ENCODE data around the gene EMD. TPM values are rescaled to one million over a fixed set of nuclear protein-coding genes. Genes with fewer than 3 reads are reported as not detected.

EMD gene
- total and polyA plus RNA-seq, 2 of the 13 experiments (the other 11 are each of a cell fraction or from before 2014, with no cell fraction given) = 14.5 to 14.9 TPM

DNA sequence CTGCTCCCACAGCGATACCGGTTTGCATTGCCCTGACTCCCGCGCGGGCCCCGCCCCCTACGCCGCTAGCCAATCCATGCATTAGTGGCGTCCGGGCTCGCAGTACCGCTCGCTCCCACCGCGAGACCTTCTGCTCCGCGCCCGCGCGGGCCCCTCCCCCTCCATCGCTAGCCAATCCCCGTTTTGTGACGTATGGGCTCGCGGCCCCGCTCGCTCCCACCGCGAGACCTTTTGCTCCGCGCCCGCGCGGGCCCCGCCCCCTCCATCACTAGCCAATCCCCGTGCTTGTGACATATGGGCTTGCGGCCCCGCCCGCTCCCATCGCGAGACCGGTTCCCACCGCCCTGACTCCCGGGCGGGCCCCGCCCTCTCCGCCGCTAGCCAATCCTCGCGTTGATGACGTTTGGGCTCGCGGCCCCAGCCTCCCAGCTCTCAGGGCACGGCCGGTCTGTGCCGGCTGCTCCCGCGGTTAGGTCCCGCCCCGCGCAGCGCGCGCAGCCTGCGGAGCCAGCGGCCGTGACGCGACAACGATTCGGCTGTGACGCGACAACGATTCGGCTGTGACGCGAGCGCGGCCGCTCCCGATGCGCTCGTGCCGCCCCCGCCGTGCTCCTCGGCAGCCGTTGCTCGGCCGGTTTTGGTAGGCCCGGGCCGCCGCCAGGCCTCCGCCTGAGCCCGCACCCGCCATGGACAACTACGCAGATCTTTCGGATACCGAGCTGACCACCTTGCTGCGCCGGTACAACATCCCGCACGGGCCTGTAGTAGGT, at the start of gene EMD (continued):
- TF ChIP-seq, protein P1, sequence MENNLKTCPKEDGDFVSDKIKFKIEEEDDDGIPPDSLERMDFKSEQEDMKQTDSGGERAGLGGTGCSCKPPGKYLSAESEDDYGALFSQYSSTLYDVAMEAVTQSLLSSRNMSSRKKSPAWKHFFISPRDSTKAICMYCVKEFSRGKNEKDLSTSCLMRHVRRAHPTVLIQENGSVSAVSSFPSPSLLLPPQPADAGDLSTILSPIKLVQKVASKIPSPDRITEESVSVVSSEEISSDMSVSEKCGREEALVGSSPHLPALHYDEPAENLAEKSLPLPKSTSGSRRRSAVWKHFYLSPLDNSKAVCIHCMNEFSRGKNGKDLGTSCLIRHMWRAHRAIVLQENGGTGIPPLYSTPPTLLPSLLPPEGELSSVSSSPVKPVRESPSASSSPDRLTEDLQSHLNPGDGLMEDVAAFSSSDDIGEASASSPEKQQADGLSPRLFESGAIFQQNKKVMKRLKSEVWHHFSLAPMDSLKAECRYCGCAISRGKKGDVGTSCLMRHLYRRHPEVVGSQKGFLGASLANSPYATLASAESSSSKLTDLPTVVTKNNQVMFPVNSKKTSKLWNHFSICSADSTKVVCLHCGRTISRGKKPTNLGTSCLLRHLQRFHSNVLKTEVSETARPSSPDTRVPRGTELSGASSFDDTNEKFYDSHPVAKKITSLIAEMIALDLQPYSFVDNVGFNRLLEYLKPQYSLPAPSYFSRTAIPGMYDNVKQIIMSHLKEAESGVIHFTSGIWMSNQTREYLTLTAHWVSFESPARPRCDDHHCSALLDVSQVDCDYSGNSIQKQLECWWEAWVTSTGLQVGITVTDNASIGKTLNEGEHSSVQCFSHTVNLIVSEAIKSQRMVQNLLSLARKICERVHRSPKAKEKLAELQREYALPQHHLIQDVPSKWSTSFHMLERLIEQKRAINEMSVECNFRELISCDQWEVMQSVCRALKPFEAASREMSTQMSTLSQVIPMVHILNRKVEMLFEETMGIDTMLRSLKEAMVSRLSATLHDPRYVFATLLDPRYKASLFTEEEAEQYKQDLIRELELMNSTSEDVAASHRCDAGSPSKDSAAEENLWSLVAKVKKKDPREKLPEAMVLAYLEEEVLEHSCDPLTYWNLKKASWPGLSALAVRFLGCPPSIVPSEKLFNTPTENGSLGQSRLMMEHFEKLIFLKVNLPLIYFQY (CRISPR knock-in tag; IDR thresholded peaks at IDR 0.05; ENCODE audit: borderline replicate concordance) = no peak
- TF ChIP-seq ZNF670 (CRISPR knock-in tag; IDR thresholded peaks at IDR 0.05; ENCODE audit: borderline replicate concordance) (0 out of 2 replicates have a peak, but pooled peaks have one; percentile 11), IRX3 (CRISPR knock-in tag; IDR thresholded peaks at IDR 0.05; ENCODE audit: borderline replicate concordance, low read depth) (no peak), CBFB (CRISPR knock-in tag; IDR thresholded peaks at IDR 0.05) (no peak), MXD4 (CRISPR knock-in tag; IDR thresholded peaks at IDR 0.05) (no peak), ZNF564 (CRISPR knock-in tag; IDR thresholded peaks at IDR 0.05) (no peak), ZSCAN25 (CRISPR knock-in tag; IDR thresholded peaks at IDR 0.05) (no peak), ZBTB38 (CRISPR knock-in tag; IDR thresholded peaks at IDR 0.05) (0 out of 2 replicates have a peak, but pooled peaks have one; percentile 36), TBL1XR1 (IDR thresholded peaks at IDR 0.05; ENCODE audit: borderline replicate concordance, low read length, partially characterized antibody) (no peak), CAMTA2 (CRISPR knock-in tag; IDR thresholded peaks at IDR 0.05; ENCODE audit: borderline replicate concordance) (no peak), ISL2 (CRISPR knock-in tag; IDR thresholded peaks at IDR 0.05) (no peak), ZNF44 (CRISPR knock-in tag; IDR thresholded peaks at IDR 0.05) (no peak), ZNF260 (CRISPR knock-in tag; IDR thresholded peaks at IDR 0.05; ENCODE audit: borderline replicate concordance, low read depth) (no peak), GATA4 (IDR thresholded peaks at IDR 0.05; ENCODE audit: borderline replicate concordance, low read depth) (no peak)
- TF ChIP-seq, protein P2, sequence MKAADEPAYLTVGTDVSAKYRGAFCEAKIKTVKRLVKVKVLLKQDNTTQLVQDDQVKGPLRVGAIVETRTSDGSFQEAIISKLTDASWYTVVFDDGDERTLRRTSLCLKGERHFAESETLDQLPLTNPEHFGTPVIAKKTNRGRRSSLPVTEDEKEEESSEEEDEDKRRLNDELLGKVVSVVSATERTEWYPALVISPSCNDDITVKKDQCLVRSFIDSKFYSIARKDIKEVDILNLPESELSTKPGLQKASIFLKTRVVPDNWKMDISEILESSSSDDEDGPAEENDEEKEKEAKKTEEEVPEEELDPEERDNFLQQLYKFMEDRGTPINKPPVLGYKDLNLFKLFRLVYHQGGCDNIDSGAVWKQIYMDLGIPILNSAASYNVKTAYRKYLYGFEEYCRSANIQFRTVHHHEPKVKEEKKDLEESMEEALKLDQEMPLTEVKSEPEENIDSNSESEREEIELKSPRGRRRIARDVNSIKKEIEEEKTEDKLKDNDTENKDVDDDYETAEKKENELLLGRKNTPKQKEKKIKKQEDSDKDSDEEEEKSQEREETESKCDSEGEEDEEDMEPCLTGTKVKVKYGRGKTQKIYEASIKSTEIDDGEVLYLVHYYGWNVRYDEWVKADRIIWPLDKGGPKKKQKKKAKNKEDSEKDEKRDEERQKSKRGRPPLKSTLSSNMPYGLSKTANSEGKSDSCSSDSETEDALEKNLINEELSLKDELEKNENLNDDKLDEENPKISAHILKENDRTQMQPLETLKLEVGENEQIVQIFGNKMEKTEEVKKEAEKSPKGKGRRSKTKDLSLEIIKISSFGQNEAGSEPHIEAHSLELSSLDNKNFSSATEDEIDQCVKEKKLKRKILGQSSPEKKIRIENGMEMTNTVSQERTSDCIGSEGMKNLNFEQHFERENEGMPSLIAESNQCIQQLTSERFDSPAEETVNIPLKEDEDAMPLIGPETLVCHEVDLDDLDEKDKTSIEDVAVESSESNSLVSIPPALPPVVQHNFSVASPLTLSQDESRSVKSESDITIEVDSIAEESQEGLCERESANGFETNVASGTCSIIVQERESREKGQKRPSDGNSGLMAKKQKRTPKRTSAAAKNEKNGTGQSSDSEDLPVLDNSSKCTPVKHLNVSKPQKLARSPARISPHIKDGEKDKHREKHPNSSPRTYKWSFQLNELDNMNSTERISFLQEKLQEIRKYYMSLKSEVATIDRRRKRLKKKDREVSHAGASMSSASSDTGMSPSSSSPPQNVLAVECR (CRISPR knock-in tag; IDR thresholded peaks at IDR 0.05; ENCODE audit: borderline replicate concordance) = peak; percentile 59; the same call in 1 of the 2 replicates
- TF ChIP-seq, protein P3, sequence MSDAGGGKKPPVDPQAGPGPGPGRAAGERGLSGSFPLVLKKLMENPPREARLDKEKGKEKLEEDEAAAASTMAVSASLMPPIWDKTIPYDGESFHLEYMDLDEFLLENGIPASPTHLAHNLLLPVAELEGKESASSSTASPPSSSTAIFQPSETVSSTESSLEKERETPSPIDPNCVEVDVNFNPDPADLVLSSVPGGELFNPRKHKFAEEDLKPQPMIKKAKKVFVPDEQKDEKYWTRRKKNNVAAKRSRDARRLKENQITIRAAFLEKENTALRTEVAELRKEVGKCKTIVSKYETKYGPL (CRISPR knock-in tag; IDR thresholded peaks at IDR 0.05) = no peak
- TF ChIP-seq, protein P4, sequence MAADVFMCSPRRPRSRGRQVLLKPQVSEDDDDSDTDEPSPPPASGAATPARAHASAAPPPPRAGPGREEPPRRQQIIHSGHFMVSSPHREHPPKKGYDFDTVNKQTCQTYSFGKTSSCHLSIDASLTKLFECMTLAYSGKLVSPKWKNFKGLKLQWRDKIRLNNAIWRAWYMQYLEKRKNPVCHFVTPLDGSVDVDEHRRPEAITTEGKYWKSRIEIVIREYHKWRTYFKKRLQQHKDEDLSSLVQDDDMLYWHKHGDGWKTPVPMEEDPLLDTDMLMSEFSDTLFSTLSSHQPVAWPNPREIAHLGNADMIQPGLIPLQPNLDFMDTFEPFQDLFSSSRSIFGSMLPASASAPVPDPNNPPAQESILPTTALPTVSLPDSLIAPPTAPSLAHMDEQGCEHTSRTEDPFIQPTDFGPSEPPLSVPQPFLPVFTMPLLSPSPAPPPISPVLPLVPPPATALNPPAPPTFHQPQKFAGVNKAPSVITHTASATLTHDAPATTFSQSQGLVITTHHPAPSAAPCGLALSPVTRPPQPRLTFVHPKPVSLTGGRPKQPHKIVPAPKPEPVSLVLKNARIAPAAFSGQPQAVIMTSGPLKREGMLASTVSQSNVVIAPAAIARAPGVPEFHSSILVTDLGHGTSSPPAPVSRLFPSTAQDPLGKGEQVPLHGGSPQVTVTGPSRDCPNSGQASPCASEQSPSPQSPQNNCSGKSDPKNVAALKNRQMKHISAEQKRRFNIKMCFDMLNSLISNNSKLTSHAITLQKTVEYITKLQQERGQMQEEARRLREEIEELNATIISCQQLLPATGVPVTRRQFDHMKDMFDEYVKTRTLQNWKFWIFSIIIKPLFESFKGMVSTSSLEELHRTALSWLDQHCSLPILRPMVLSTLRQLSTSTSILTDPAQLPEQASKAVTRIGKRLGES (CRISPR knock-in tag; IDR thresholded peaks at IDR 0.05; ENCODE audit: borderline replicate concordance) = no peak
